ENCODE data around the gene ANKRD50. TPM values are rescaled to one million over a fixed set of nuclear protein-coding genes. Genes with fewer than 3 reads are reported as not detected.
A peak's percentile ranks its signal among the peaks of the same experiment; 100 is the strongest.

ANKRD50 gene
- total and polyA plus RNA-seq, 2 of the 13 experiments (the other 11 are each of a cell fraction or from before 2014, with no cell fraction given), result 2.4 to 4.4 TPM

GRCh38 chr4:124647599-124647998, 64.9 kb downstream of the ANKRD50 start:
- no peak for TF ChIP-seq ZNF670 (CRISPR knock-in tag; IDR thresholded peaks at IDR 0.05; ENCODE audit: borderline replicate concordance)
- TF ChIP-seq ZNF83 (CRISPR knock-in tag; IDR thresholded peaks at IDR 0.05; ENCODE audit: borderline replicate concordance), result no peak
- TF ChIP-seq KLF16 (CRISPR knock-in tag; IDR thresholded peaks at IDR 0.05), result no peak
- no peak for TF ChIP-seq HES4 (CRISPR knock-in tag; IDR thresholded peaks at IDR 0.05; ENCODE audit: borderline replicate concordance)
- TF ChIP-seq ATF7-NPFF (CRISPR knock-in tag; IDR thresholded peaks at IDR 0.05; ENCODE audit: low read depth), result no peak
- no peak for TF ChIP-seq IRF2 (CRISPR knock-in tag; IDR thresholded peaks at IDR 0.05)
- no peak for TF ChIP-seq MTF2 (CRISPR knock-in tag; IDR thresholded peaks at IDR 0.05; ENCODE audit: borderline replicate concordance)
- TF ChIP-seq KLF6 (CRISPR knock-in tag; IDR thresholded peaks at IDR 0.05), result no peak
- TF ChIP-seq ZNF230 (CRISPR knock-in tag; IDR thresholded peaks at IDR 0.05), result no peak
- no peak for TF ChIP-seq ZNF780A (CRISPR knock-in tag; IDR thresholded peaks at IDR 0.05)
- TF ChIP-seq ZNF770 (CRISPR knock-in tag; IDR thresholded peaks at IDR 0.05), result no peak
- TF ChIP-seq SMARCE1 (IDR thresholded peaks at IDR 0.05; ENCODE audit: borderline replicate concordance), result no peak
- Histone ChIP-seq H3K27ac (ENCODE audit: extremely low read length, insufficient read depth, low read length) (no peak overlapping the region), H3K4me3 (replicated peaks in 1 of 3; ENCODE audit: insufficient read depth in 1 of 3, low read depth in 2 of 3, low read length in 3 of 3) (no peak overlapping the region), H4K20me1 (ENCODE audit: insufficient read depth, low read length) (no peaks in the 10 kb centered on the region), H3K27me3 (ENCODE audit: control insufficient read depth in 1 of 2, insufficient read depth in 2 of 2, low read length in 2 of 2) (no peaks in the 10 kb centered on the region), H3K9ac (ENCODE audit: insufficient read depth, low read depth, low read length) (no peak overlapping the region), H2AFZ (ENCODE audit: low read length) (no peak overlapping the region), H3K36me3 (replicated peaks in 1 of 2; ENCODE audit: control insufficient read depth in 1 of 2, insufficient read depth in 2 of 2, low read length in 2 of 2) (no peaks in the 10 kb centered on the region), H3K4me2 (ENCODE audit: low read depth, low read length) (no peak overlapping the region), H3K4me1 (ENCODE audit: insufficient read depth, low read length) (peaks cover 18% of the 10 kb centered on the region), H3K9me3 (ENCODE audit: low read length) (no peaks in the 10 kb centered on the region), H3K79me2 (ENCODE audit: insufficient read depth, low read length) (no peaks in the 10 kb centered on the region)
- POLR2A ChIA-PET, result no interaction called here
- CTCF ChIA-PET (ENCODE audit: low intra/inter-chr PET ratio, low total read pairs), result no interaction called here
- FAIRE-seq (no peak), DNase-seq (ENCODE audit: low spot score) (no peak), ATAC-seq (peak; percentile 29; the same call in 1 of the 3 replicates)
- no TSS peak for BruUV-seq (replicated peaks)
- 8% methylated on average over 2 of the region's 2 CpGs for WGBS (ENCODE audit: low lambda C conversion rate)
- in situ Hi-C loops (cut with HindIII; ENCODE audit: extremely low pct_ligation_motif_present, low pct_unique_long_range_greater_than_20kb), result no loop called here
- intact Hi-C loops (cut with micrococcal nuclease; ENCODE audit: unreplicated experiment), result no loop called here
